Natural killer cell treated with Interleukin-12 subunit alpha and Interleukin-12 subunit beta and Interleukin-15 and Interleukin-18, amount 100 ng/mL, for 72 hours (primary cell): ENCODE data around the gene DLG2. TPM values are rescaled to one million over a fixed set of nuclear protein-coding genes. Genes with fewer than 3 reads are reported as not detected.

Experiments
- ATAC-seq, 2 donors: fragments of 150-1000 bp; cut with Tn5 transposase in 1 of 2; sonication (Bioruptor Pico), chemical (Tn5 transposase) in 1 of 2; 2 replicates each; pipeline ENCODE4 v1.10.0; 2021
- DNase-seq: peaks from one replicate; pipeline ENCODE4 v3.0.0; 2022; ENCODE audit warnings: low spot score
- H3K27ac Mint-ChIP-seq, 2 donors: 1 replicate in 1 of 2; 2 replicates in 1 of 2; pipeline ENCODE4 v1.8.0; 2022; ENCODE audit warnings: mixed read lengths in 2 of 2, mild to moderate bottlenecking in 1 of 2, moderate library complexity in 1 of 2
- H3K27me3 Mint-ChIP-seq, 2 donors: 1 replicate in 1 of 2; 2 replicates in 1 of 2; pipeline ENCODE4 v1.8.0; 2022; ENCODE audit warnings: mixed read lengths in 2 of 2
- H3K36me3 Mint-ChIP-seq: one replicate; pipeline ENCODE4 v1.8.0; 2022; ENCODE audit warnings: mixed read lengths
- H3K4me1 Mint-ChIP-seq, 2 donors: 1 replicate in 1 of 2; 2 replicates in 1 of 2; pipeline ENCODE4 v1.8.0; 2022; ENCODE audit warnings: low read depth in 2 of 2, mixed read lengths in 2 of 2, mild to moderate bottlenecking in 1 of 2
- H3K4me3 Mint-ChIP-seq: one replicate; pipeline ENCODE4 v1.8.0; 2022; ENCODE audit warnings: mixed read lengths
- H3K9me3 Mint-ChIP-seq: 2 replicates; pipeline ENCODE4 v1.8.0; 2022; ENCODE audit warnings: mixed read lengths
- total RNA-seq, 2 donors: library from RNA; stranded (reverse); gene quantifications; one replicate each; pipeline ENCODE4 v1.2.3, GENCODE V29; 2022

The DLG2 gene
- total RNA-seq, 2 donors from 2014 or later = 1.1 to 1.7 TPM

DNA sequence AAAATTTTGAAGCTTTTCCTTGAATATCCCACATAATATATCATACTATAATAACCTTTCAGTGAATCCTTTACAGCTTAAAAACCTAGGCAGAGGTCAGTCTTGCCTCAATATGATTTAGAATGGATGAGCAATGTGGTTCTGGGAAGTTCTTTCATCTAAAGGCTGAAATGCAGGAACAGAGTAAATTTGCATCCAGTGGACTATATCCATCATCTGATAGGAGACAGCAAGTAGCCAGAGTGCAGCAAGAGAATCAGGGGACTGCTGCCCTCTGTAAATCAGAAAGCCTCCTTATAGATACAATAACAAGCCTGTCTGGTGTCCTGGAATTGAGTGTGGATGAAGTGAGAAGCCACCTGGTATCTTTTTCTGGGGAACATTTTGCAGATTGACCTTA lies 1592.7 kb downstream of the DLG2 start:
- ATAC-seq = no peak
- no peaks in the 10 kb centered on the region for H3K36me3 Mint-ChIP-seq
- DNase-seq = no peak
- no peak overlapping the region for H3K4me3 Mint-ChIP-seq
- no peaks in the 10 kb centered on the region for H3K4me1 Mint-ChIP-seq
- no peaks in the 10 kb centered on the region for H3K27me3 Mint-ChIP-seq
- H3K9me3 Mint-ChIP-seq = peaks cover 21% of the 10 kb centered on the region
- H3K27ac Mint-ChIP-seq = no peak overlapping the region

DNA sequence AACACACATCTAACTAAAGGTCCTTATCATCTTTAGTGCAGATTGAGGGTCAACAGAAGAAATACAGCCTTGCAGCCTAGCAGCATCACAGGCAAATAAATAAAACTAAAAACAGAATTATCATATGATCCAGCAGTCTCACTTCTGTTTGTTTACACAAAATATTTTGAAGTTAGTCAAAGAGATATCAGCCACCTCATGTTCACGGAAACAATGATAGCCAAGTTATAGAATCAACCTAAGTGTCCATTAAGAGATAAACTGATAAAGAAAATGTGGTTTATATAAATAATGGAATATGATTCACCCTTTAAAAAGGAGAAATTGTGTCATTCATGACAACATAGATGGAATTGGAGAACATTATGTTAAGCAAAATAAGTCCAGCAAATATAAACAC lies 1602.9 kb downstream of the DLG2 start:
- Mint-ChIP-seq H3K4me1 (no peaks in the 10 kb centered on the region), H3K9me3 (peaks cover 7% of the 10 kb centered on the region), H3K36me3 (no peaks in the 10 kb centered on the region), H3K27ac (no peak overlapping the region), H3K4me3 (no peak overlapping the region), H3K27me3 (no peaks in the 10 kb centered on the region)
- ATAC-seq = no peak
- no peak for DNase-seq

DNA sequence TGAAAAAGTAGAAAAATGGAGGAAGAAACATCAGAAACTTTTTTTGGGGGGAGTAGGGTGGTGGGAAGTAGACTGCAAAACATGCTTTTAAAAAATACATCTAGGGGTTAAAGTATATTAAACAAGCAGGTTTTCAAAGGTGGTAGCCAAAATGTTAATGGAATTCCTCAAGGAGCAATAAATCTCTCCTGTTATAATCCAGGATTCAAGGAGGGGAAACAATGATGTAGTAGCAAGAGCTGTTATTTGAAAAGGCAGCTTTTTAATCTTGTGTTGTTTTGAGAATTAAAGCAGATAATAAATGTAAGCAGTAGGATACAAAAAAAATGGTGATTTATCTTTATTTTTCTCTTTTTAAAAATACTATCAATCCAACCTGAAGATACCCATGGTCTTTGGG lies 1604.4 kb downstream of the DLG2 start:
- DNase-seq (no peak), ATAC-seq (no peak)
- Mint-ChIP-seq H3K4me3 (no peak overlapping the region), H3K27me3 (no peaks in the 10 kb centered on the region), H3K36me3 (no peaks in the 10 kb centered on the region), H3K4me1 (no peaks in the 10 kb centered on the region), H3K27ac (no peak overlapping the region), H3K9me3 (peaks cover 8% of the 10 kb centered on the region)

DNA sequence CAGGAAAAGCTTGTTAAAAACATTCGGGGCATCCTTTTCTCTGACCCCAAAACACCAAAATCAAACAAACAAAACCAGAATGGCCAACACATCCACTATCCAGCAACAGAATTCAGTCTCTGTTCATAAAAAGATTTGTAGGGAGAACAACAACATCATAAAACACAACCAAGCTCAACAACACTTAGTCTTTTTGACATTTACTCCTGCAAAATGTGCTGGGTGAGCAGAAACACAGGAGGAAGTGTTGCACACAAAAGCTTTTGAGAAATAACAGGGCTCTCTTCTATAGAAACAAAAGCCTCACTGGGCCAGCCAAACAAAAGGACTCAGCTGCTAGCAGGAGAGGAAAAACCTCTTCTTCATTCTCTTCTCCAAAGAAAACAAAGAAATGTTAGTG lies 1604.9 kb downstream of the DLG2 start:
- DNase-seq = no peak
- ATAC-seq = no peak
- no peak overlapping the region for H3K4me3 Mint-ChIP-seq
- no peaks in the 10 kb centered on the region for H3K36me3 Mint-ChIP-seq
- H3K27ac Mint-ChIP-seq = no peak overlapping the region
- peaks cover 8% of the 10 kb centered on the region for H3K9me3 Mint-ChIP-seq
- H3K4me1 Mint-ChIP-seq = no peaks in the 10 kb centered on the region
- no peaks in the 10 kb centered on the region for H3K27me3 Mint-ChIP-seq

DNA sequence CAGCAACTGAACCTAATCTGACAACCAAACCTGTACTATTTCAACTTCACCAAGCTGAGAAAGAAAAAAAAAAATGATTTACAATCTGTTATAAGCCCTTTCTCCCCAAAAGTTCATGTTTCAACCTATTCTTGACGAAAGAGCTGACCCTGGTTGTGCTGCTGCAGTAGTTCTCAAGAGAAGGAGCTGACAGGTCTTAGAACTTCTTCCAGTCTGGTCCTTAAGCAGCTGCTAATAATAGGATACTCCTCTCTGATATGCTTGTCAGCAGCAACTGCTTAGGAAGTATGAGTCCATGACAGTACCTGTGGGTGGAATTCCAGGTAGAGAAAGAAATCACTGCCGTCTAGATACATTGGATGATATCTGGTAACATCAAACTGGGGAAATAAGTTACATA lies 1605.9 kb downstream of the DLG2 start:
- H3K27me3 Mint-ChIP-seq = no peaks in the 10 kb centered on the region
- no peak for ATAC-seq
- DNase-seq = no peak
- no peak overlapping the region for H3K27ac Mint-ChIP-seq
- no peak overlapping the region for H3K4me3 Mint-ChIP-seq
- peaks cover 12% of the 10 kb centered on the region for H3K9me3 Mint-ChIP-seq
- H3K4me1 Mint-ChIP-seq = no peaks in the 10 kb centered on the region
- no peaks in the 10 kb centered on the region for H3K36me3 Mint-ChIP-seq

DNA sequence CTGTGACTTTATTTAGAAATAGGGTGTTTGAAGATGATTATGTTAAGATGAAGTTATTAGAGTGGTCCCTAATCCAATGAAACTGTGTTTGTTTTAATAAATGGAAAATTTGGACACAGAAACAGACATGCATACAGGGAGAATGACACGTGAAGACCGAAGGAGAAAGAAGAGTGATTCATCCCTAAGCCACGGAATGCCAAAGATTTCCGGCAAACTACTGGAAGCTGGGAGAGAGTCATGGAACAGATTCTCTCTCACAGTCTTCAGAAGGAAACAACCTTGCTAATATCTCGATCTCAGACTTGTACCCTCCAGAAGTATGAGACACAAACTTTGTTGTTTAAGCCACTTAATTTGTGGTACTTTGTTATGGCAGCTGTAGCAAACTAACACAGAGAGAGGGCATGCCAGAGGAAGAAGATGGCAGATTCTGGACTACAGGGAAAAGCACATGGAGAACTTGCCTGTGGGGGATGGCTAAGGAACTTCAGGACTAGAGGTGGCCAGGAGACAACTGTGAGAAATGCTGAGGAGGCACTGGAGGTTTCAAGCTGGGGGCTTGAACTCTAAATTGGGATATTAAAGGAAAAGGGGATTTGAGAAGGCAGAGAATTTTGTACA lies 1607.5 kb downstream of the DLG2 start:
- H3K27me3 Mint-ChIP-seq = no peaks in the 10 kb centered on the region
- H3K4me1 Mint-ChIP-seq = no peaks in the 10 kb centered on the region
- no peak overlapping the region for H3K4me3 Mint-ChIP-seq
- no peaks in the 10 kb centered on the region for H3K36me3 Mint-ChIP-seq
- no peak overlapping the region for H3K27ac Mint-ChIP-seq
- DNase-seq (no peak), ATAC-seq (no peak)
- H3K9me3 Mint-ChIP-seq = peaks cover 13% of the 10 kb centered on the region

DNA sequence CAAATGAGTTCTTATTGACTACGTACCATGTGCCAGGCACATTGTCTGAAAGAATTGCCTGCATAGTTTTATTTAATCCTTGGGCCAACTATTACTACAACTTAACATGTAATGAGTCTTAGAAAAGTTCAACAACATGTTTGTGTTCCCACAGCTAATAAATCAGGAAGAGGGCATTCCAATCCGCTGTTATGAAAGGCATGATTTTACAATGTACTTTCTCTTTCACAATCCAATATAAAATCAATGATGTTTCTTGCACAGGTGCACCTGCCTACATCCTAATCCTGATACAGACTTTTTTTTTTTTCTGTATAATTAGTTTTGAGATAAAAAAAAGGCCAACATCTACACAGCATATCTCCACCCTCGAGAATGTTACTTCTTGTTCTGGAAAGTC lies 1612.6 kb downstream of the DLG2 start:
- Mint-ChIP-seq H3K36me3 (no peaks in the 10 kb centered on the region), H3K27me3 (no peaks in the 10 kb centered on the region), H3K4me3 (no peak overlapping the region), H3K4me1 (no peaks in the 10 kb centered on the region), H3K9me3 (peaks cover 16% of the 10 kb centered on the region), H3K27ac (no peak overlapping the region)
- no peak for DNase-seq
- no peak for ATAC-seq

DNA sequence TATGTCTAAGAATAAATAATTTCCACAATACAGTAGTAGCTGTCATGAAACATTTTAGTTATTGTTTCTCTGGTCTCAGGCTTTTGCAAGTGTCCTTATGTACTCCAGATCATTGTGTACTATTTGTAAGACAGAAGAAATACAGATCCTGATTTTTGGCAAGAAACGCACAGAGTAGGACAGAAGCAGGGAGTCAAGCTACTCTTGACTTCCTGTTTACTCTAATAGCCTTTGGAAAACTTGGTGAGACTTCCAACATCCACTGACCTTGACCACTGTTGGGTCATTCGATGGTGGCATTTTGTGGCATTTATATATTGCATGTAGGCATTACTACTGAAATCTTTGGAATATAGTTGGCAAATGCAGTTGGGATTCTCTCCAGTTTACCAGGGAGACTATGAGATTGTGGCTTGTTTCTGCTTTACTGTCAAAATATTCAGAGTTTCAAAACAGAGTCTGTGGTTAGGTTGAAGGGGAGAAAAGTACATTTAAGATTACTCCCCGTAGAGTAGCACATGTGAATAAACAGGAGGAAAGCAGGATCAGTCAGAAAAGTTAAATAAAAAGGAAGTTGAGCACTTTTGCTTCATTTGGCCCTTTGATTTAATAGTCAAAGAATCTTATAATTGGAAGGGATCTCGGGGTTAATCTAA lies 1614.8 kb downstream of the DLG2 start:
- DNase-seq (no peak), ATAC-seq (no peak)
- Mint-ChIP-seq H3K36me3 (no peaks in the 10 kb centered on the region), H3K27me3 (no peaks in the 10 kb centered on the region), H3K4me1 (no peaks in the 10 kb centered on the region), H3K4me3 (no peak overlapping the region), H3K27ac (no peak overlapping the region), H3K9me3 (peaks cover 12% of the 10 kb centered on the region)

DNA sequence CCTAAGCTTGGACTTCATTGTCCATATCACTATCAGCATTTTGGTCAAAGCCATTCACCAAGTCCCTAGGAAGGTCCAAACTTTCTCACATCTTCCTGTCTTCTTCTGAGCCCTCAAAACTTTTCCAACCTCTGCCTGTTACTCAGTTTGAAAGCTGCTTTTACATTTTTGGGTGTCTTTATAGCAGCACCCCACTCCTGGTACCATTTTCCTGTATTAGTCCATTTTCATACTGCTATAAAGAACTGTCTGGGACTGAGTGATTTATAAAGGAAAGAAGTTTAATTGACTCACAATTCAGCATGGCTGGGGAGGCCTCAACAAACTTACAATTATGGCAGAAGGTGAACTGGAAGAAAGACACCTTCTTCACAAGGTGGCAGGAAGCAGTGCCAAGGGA lies 1624.0 kb downstream of the DLG2 start:
- H3K36me3 Mint-ChIP-seq = peaks cover 21% of the 10 kb centered on the region
- ATAC-seq = no peak
- H3K4me1 Mint-ChIP-seq = no peaks in the 10 kb centered on the region
- H3K27me3 Mint-ChIP-seq = no peaks in the 10 kb centered on the region
- H3K9me3 Mint-ChIP-seq = peaks cover 34% of the 10 kb centered on the region
- H3K4me3 Mint-ChIP-seq = no peak overlapping the region
- no peak overlapping the region for H3K27ac Mint-ChIP-seq
- DNase-seq = no peak

DNA sequence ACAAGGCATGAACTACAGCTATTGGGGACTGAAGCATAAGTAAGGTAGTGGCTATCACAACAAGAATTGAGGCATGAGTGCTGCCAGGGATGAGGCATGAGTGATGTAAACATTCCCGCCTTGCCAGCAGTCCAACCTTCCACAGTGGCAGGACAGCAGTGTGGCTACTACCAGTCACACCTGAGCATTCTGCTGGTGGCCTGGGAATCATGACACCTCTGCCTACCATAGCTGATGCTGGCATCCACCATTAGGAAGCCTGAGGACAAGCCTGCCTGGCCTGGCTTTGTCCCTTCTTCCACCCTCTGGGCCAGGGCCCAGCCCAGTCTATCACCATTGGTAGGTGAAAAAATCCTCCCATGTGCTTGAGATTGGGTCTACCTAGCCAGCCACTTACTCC lies 1628.2 kb downstream of the DLG2 start:
- no peak for DNase-seq
- Mint-ChIP-seq H3K9me3 (peaks cover 37% of the 10 kb centered on the region), H3K27me3 (no peaks in the 10 kb centered on the region), H3K4me1 (no peaks in the 10 kb centered on the region), H3K4me3 (no peak overlapping the region), H3K36me3 (peaks cover 26% of the 10 kb centered on the region), H3K27ac (no peak overlapping the region)
- ATAC-seq = no peak

DNA sequence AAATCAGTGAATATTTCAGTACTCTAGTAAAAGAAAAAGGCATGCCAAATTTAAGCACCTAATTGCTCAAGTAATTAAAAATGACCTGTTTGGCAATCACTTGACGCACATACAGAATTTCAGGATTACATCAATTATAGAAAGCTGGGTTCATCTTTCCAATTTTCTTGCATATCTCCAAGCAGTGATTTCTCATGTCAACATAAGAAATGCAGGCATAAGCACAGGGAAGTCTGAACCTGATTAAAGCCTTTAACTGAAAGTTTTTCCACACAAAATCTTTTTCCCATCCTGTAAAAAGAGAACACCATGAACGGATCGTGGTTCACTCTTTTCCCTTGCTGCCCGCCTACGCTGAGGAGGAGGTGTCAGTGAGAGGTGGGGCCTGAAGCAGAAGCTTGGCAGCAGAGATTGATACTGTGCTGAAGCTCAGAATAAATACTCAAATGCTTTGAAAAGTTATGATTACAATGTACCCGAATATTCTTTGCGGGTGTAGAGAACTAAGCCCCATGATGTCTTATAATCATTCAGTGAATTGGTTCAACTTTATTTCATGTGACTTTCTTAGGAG lies 1636.9 kb downstream of the DLG2 start:
- no peak for DNase-seq
- Mint-ChIP-seq H3K4me1 (no peaks in the 10 kb centered on the region), H3K4me3 (no peak overlapping the region), H3K27ac (no peak overlapping the region), H3K36me3 (no peaks in the 10 kb centered on the region), H3K9me3 (peaks cover 23% of the 10 kb centered on the region), H3K27me3 (no peaks in the 10 kb centered on the region)
- no peak for ATAC-seq

DNA sequence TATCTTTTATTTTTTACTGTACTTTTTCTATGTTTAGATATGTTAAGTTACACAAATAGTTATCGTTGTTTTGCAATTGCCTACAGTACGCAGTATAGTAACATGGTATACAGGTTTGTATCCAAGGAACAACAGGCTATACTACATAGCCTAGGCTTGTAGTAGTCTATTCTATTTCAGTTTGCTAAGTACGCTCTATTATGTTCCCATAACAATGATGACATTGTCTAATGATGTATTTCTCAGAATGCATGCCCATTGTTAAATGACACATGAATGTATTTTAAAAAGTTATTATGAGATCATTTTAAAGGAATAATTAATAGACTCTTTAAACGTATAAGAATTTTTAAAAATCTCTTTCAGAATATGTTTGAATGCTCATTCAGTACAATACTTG lies 1644.3 kb downstream of the DLG2 start:
- Mint-ChIP-seq H3K36me3 (no peaks in the 10 kb centered on the region), H3K27me3 (no peaks in the 10 kb centered on the region), H3K9me3 (peaks cover 9% of the 10 kb centered on the region), H3K27ac (no peak overlapping the region), H3K4me1 (no peaks in the 10 kb centered on the region), H3K4me3 (no peak overlapping the region)
- DNase-seq (no peak), ATAC-seq (no peak)

DNA sequence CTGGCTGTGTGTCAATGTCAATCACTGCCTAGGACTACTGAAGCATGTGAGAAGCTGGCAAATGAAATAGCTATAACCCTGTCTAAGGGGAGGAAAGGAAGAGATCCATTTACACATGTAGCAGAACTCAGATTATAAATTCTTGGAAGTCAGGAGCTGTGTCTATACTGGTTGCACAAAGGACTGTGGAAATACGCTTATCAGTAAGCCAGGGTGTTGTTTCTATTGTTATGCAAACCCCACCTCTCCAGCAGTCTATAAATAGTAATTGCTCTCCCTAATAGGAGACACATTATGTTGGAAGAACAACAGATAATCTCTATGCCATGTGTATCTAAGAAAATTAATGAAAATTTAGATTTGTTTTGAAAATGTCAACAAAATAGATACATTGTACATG lies 1647.6 kb downstream of the DLG2 start:
- H3K27ac Mint-ChIP-seq = no peak overlapping the region
- ATAC-seq = no peak
- no peaks in the 10 kb centered on the region for H3K4me1 Mint-ChIP-seq

DNA sequence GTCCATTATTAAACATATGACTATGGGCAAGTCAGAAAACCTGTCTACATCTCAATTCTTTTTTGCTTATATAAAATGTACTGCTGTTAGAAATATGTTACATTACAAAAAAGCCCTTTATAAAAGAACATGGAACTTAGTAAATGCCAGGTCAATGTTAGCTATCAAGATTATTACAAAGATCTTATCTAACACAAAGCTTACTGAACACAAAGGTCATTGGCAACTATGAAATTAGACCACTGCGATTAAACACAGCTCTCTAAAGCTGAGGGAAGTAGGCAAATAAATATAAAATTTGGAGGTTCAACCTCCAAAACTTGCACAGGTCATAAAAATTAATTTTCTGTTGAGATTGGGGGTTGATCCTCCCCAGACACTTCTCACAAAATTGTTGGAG lies 1648.2 kb downstream of the DLG2 start:
- peaks cover 9% of the 10 kb centered on the region for H3K9me3 Mint-ChIP-seq
- no peak for DNase-seq

More for the DNA sequence above, 1647.6 kb downstream of the DLG2 start:
- no peak for DNase-seq
- H3K27me3 Mint-ChIP-seq = no peaks in the 10 kb centered on the region
- peaks cover 9% of the 10 kb centered on the region for H3K9me3 Mint-ChIP-seq
- no peaks in the 10 kb centered on the region for H3K36me3 Mint-ChIP-seq
- no peak overlapping the region for H3K4me3 Mint-ChIP-seq

More for the DNA sequence above, 1648.2 kb downstream of the DLG2 start:
- no peak for ATAC-seq
- no peak overlapping the region for H3K27ac Mint-ChIP-seq
- no peaks in the 10 kb centered on the region for H3K36me3 Mint-ChIP-seq
- no peaks in the 10 kb centered on the region for H3K27me3 Mint-ChIP-seq
- H3K4me1 Mint-ChIP-seq = no peaks in the 10 kb centered on the region
- H3K4me3 Mint-ChIP-seq = no peak overlapping the region
